Loucy (cell line): ENCODE data around the gene GULP1.

Source experiments
- EZH2phosphoT487 ChIP-seq: fragments of 200-600 bp; IDR thresholded peaks from 2 replicates; pipeline ENCODE4 v1.6.1; 2018; ENCODE audit warnings: antibody characterized with exemption, mild to moderate bottlenecking, moderate library complexity, borderline replicate concordance
- TF ChIP-seq, protein P1 (sequence below): fragments of 200-600 bp; sonication (generic); conservative IDR thresholded peaks from 2 replicates; pipeline ENCODE4 v1.5.1; 2014; ENCODE audit warnings: mild to moderate bottlenecking, antibody characterized with exemption, low read length

GRCh38 chr2:188406414-188406813, 114.7 kb downstream of the GULP1 start:
- TF ChIP-seq, protein P1, sequence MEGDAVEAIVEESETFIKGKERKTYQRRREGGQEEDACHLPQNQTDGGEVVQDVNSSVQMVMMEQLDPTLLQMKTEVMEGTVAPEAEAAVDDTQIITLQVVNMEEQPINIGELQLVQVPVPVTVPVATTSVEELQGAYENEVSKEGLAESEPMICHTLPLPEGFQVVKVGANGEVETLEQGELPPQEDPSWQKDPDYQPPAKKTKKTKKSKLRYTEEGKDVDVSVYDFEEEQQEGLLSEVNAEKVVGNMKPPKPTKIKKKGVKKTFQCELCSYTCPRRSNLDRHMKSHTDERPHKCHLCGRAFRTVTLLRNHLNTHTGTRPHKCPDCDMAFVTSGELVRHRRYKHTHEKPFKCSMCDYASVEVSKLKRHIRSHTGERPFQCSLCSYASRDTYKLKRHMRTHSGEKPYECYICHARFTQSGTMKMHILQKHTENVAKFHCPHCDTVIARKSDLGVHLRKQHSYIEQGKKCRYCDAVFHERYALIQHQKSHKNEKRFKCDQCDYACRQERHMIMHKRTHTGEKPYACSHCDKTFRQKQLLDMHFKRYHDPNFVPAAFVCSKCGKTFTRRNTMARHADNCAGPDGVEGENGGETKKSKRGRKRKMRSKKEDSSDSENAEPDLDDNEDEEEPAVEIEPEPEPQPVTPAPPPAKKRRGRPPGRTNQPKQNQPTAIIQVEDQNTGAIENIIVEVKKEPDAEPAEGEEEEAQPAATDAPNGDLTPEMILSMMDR, result no peak
- TF ChIP-seq EZH2phosphoT487, result no peak
